ENCODE measurements around the gene GRIP1. TPM values are rescaled to one million over a fixed set of nuclear protein-coding genes. Genes with fewer than 3 reads are reported as not detected.

The GRIP1 gene
- polyA plus RNA-seq, 3 donors from 2014 or later, result 0.31 to 1.7 TPM; not detected in 1

DNA sequence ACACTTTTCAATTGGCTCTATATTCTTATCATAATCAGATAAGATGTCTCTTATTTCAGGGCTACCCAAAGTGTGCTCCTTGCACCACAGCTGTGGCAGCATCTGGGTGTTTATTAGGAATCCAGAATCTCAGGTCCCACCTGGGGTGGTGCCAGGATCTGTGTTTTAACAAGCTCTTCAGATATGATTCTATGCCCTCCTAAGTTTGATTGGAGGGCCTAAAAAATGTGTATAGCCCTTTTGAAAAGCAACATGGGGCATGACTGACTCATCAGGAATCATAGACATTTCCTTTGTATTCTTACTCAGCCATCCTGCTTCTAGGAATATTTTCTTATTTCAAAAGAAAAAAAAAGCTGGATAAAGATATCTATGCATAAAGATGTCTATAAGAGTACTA, 273.5 kb downstream of the GRIP1 start:
- DNase-seq, result no peak
- Mint-ChIP-seq H3K4me1 (no peaks in the 10 kb centered on the region), H3K4me3 (no peak overlapping the region), H3K27ac (no peak overlapping the region), H3K27me3 (ENCODE audit: low read depth in 3 of 3) (peaks cover 2 to 3% (median 3%) of the 10 kb centered on the region in 3 donors), H3K9me3 (no peaks in the 10 kb centered on the region), H3K36me3 (no peaks in the 10 kb centered on the region)

DNA sequence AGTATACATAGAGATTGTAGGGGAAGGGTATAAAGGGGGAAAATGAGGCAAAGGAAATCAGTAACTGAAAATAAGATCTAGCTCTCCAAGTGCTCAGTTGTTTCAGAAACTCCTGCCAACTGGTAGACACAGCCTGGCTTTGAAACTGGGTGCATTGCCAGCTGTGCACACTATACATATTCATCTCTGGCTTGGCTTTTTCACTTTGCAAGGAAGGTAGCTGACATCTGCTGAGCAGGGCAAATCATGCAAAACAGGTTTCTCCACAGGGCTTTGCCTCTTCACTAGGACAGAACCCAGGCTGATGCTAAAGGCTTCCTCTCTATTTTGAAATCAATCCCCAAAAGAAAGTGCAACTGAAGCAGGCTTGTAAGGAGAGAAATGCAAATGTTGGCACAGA, 275.1 kb downstream of the GRIP1 start:
- DNase-seq, result no peak
- Mint-ChIP-seq H3K36me3 (no peaks in the 10 kb centered on the region), H3K4me1 (no peaks in the 10 kb centered on the region), H3K27ac (no peak overlapping the region), H3K9me3 (no peaks in the 10 kb centered on the region), H3K4me3 (no peak overlapping the region), H3K27me3 (ENCODE audit: low read depth in 3 of 3) (peaks cover 0 to 3% (median 2%) of the 10 kb centered on the region in 3 donors)

DNA sequence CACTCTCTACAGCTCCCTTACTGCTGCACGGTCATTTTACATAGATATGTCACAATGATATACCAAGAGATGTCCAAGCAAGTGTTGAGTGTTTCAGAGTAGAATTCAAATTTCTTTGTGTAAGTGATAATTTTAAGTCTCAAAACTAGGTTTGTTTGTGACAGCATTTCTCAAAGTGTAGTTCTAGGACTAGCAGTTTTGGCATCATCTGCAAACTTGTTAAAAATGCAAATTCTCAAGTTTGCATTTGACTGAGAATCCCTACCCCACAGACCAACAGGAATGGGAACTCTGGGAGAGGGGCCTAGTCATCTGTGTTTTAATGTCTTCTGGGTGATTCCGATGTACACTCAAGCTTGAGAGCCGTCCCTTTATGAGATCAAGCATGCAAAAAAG, 279.0 kb downstream of the GRIP1 start:
- DNase-seq, result no peak
- Mint-ChIP-seq H3K27me3 (ENCODE audit: low read depth in 3 of 3) (peaks cover 0 to 8% (median 3%) of the 10 kb centered on the region in 3 donors), H3K27ac (no peak overlapping the region), H3K36me3 (no peaks in the 10 kb centered on the region), H3K4me1 (no peaks in the 10 kb centered on the region), H3K4me3 (no peak overlapping the region), H3K9me3 (no peaks in the 10 kb centered on the region)

DNA sequence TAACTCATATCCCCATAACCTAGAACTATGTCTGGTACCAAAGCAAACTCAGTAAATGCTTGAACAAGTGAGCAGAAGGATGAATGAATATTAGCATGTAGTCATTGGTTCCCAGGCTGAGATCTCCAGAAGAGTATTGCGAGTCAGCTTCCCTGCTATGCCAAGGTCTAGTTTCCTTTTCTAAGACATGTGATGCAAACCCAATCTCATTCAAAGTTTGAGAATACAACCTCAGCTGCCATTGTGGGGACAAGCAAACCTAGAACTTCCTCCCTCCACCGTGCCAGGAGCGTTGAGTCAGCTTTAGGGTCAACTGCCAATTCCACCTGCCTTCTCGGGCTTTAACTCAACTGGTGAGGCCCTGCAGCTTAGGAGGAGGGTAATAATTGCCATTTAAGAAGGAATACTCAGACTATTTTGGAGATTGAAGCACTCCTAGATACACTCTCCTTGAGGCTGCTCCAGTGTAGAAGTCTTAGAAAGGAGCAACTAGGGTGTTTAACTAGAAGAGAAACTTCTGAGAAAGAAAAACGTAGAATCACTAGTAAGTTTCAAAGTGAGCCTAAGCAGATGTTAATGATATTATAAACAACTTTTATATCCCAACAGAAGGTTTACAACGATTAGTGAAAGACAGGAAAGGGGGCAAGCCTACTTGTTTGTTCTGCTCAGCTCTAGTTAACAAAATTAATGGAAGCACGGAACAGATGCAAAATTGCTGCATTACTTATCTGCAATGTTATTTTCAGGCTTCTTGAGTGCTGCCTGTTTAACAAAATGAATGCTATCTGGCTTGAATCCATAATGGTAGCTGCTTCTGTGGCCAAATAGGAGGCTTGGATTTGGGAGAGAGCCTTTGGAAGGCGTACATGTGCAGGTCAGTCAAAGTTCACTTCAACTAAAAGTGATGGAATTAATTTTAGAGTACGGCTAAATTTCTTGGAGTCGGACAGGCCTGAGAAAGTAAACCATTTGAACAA, 279.7 kb downstream of the GRIP1 start:
- DNase-seq, result no peak
- H3K4me1 Mint-ChIP-seq, result no peaks in the 10 kb centered on the region
- H3K27ac Mint-ChIP-seq, result no peak overlapping the region
- no peak overlapping the region for H3K4me3 Mint-ChIP-seq
- H3K9me3 Mint-ChIP-seq, result no peaks in the 10 kb centered on the region
- H3K27me3 Mint-ChIP-seq (ENCODE audit: low read depth in 3 of 3), result peaks cover 0 to 8% (median 3%) of the 10 kb centered on the region in 3 donors
- no peaks in the 10 kb centered on the region for H3K36me3 Mint-ChIP-seq

DNA sequence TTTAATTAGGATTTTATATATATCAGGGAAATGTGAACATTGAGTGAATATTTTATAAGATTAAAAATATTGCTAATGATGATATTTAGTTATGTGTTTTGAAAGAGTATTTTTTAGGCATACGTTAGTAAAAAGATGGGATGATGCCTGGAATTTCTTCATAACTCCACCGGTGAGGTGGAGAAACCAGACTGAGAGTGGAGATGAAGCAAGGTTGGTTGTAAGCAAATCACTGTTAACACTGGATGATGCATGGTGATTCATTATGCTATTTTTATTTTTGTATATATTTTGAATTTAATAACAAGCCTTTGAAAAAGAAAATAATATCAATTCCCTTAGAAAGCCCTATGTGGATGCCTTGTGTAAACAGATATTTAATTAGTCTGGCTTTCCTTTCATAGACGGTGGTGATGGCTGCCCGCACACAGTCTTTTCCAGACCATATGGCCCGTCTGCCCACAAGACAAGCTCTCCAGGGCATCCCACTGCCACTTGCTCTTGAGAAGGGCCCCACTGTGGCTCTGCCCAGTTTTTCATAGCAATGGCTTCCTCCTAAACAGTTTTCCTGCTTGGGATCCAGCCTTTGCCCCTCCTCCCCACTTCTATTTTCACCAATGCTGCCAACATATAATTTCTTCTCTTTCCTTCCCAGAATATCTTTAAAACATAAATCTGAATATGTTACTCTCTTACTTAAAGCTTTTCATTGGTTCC, 281.1 kb downstream of the GRIP1 start:
- Mint-ChIP-seq H3K9me3 (no peaks in the 10 kb centered on the region), H3K36me3 (no peaks in the 10 kb centered on the region), H3K4me1 (no peaks in the 10 kb centered on the region), H3K27me3 (ENCODE audit: low read depth in 3 of 3) (peaks cover 0 to 8% (median 3%) of the 10 kb centered on the region in 3 donors), H3K27ac (no peak overlapping the region), H3K4me3 (no peak overlapping the region)
- DNase-seq, result no peak

DNA sequence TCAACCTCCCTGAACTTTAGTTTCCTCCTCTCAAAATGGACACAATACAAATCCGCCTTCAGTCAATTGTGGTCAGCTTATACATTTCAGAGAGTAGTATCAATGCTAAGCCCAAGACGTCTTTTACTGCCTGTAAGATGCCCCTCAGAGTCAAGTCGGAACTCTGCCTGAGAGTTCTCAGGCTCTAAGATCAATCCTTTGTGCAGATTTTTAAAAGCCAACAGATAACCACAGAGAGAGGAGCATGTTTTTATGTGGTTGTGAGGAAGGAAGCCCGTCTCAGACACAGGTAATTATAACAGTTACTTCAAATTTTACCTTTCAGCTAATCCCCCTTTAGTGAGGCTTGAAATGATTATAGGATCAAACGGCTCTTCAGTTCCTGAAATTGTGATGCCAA, 285.0 kb downstream of the GRIP1 start:
- Mint-ChIP-seq H3K27ac (no peak overlapping the region), H3K36me3 (no peaks in the 10 kb centered on the region), H3K27me3 (ENCODE audit: low read depth in 3 of 3) (peaks cover 0 to 5% (median 3%) of the 10 kb centered on the region in 3 donors), H3K4me3 (no peak overlapping the region), H3K9me3 (no peaks in the 10 kb centered on the region), H3K4me1 (no peaks in the 10 kb centered on the region)
- DNase-seq, result no peak

DNA sequence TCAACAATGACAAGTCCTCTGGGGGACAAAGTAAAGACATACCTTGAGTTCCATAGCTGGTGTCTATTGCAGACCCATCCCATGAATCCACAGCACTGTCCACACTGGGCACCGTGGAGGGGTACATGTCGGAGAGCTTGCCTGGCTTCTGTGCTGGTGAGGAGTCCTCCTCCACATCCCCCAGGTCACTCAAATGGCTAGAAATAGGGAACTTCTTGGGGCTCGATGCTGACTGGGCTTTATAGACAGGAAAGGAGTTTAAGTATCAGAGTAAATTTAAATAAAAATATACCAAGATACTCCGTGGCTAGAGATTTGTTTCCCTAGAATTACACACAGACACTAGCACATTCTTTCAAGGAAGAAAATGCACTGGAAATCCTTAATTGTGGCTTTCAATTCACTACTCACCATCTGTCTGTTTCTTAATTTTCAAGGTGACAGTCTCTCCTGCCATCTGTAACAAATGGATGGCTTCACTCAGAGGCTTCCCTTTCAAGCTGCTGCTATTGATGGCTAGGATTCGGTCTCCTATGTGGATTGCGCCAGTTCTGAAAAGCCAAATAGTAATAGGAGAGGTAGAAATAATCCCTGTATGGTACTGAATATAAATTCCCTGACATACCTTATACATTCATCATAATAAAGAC, 286.5 kb downstream of the GRIP1 start:
- Mint-ChIP-seq H3K27me3 (ENCODE audit: low read depth in 3 of 3) (peaks cover 0 to 8% (median 2%) of the 10 kb centered on the region in 3 donors), H3K9me3 (no peaks in the 10 kb centered on the region), H3K36me3 (no peaks in the 10 kb centered on the region), H3K4me3 (no peak overlapping the region), H3K27ac (no peak overlapping the region), H3K4me1 (no peaks in the 10 kb centered on the region)
- no peak for DNase-seq

DNA sequence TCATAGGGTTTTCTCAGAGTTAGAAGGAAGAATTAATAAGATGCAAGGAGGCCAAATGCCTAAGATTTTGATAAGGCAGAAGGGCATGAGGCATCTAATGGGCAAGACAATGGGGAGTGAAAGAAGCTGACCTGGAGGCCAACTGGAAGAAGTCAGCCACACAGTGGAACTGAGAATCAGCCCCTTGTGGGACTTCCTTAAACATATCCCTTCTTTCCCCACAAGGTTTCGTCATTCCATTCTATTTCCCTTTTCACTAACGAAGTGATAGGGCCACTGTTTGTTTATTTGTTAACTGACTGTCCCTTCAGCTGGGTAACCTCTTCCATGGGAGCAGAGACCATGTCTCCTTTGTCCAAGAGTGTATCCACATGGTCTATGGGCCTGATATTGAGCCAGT, 290.4 kb downstream of the GRIP1 start:
- no peaks in the 10 kb centered on the region for H3K9me3 Mint-ChIP-seq
- no peak overlapping the region for H3K4me3 Mint-ChIP-seq
- DNase-seq, result no peak
- H3K27ac Mint-ChIP-seq, result no peak overlapping the region
- H3K4me1 Mint-ChIP-seq, result no peaks in the 10 kb centered on the region
- H3K27me3 Mint-ChIP-seq (ENCODE audit: low read depth in 3 of 3), result peaks cover 0 to 3% (median 2%) of the 10 kb centered on the region in 3 donors
- peaks cover 0 to 4% (median 4%) of the 10 kb centered on the region in 3 donors for H3K36me3 Mint-ChIP-seq

DNA sequence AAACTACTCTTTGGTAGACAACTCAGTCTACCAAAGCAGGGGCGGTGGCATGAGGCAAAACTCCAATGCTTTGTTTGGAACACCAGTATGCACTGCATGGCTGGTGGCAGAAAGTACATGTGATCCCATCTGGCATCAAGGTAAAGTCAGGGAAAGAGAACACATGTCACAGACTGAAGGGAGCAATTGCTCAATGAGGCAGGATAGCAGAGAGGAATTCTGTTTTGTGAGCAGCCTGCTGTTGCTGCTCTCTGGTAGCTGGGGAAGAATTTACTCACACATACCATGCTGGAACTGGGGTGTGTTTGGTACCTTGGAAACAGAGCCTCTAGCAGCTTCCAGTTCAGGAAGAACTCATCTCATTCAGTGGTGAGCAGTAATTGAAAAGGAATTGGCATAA, 291.8 kb downstream of the GRIP1 start:
- DNase-seq, result no peak
- Mint-ChIP-seq H3K9me3 (no peaks in the 10 kb centered on the region), H3K27me3 (ENCODE audit: low read depth in 3 of 3) (peaks cover 2 to 3% (median 2%) of the 10 kb centered on the region in 3 donors), H3K4me3 (no peak overlapping the region), H3K27ac (no peak overlapping the region), H3K36me3 (peaks cover 0 to 4% (median 4%) of the 10 kb centered on the region in 3 donors), H3K4me1 (no peaks in the 10 kb centered on the region)

DNA sequence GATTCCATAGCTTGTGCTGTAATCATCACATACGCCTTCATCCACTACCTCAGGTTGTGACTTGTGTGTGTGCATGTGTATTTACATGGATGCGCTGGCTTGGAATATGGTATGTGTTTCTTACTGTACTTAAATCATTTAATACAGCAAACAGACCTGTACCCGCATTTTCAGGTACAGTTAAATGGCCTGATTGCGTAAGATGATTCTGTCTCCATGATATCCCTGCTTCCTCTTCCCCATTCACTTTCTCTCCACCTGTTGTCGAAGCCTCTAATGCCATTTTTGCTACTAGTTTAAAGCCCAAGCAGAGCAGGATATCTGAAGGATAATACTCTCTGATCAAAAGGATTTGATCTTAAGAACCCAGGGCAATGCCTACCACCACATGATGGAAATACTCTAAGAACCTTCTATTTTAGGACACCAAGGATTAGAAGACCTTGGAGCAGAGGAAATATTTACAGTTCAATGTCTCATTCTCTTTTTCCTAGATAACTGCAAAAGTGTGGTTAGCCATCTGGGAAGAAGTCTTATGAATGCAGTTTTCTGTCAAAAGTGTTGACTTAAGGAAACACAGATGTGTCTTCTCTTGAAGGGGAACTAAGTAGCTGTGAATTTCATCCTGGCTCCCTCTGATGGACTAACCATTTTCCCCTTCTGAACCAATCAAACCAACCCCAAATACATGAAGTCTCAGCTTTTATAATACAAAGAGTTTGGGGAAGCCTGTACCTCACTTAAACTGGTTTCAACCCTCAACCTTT, 297.9 kb downstream of the GRIP1 start:
- no peak overlapping the region for H3K4me3 Mint-ChIP-seq
- no peaks in the 10 kb centered on the region for H3K9me3 Mint-ChIP-seq
- H3K27me3 Mint-ChIP-seq (ENCODE audit: low read depth in 3 of 3), result peaks cover 0 to 3% (median 0%) of the 10 kb centered on the region in 3 donors
- DNase-seq, result no peak
- H3K36me3 Mint-ChIP-seq, result peaks cover 0 to 10% (median 4%) of the 10 kb centered on the region in 3 donors
- H3K27ac Mint-ChIP-seq, result no peak overlapping the region
- no peaks in the 10 kb centered on the region for H3K4me1 Mint-ChIP-seq

DNA sequence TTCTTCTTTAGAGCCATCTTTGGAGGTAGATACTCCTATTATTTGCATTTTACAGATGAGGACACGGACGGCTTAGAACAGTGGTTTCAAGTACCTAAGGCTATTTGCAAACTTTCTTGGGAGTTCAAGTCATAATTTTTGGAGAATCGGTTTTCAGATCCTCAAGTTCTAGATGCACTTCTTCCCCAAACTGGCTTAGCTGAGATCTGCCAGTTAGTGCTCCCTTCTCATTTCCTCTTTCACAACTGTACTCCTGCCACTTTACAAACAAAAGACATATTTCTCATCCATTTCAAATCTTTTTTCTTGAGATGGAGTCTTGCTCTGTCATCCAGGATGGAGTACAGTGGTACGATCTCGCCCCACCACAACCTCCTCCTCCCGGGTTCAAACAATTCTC, 299.3 kb downstream of the GRIP1 start:
- Mint-ChIP-seq H3K36me3 (peaks cover 0 to 9% (median 3%) of the 10 kb centered on the region in 3 donors), H3K27ac (no peak overlapping the region), H3K27me3 (ENCODE audit: low read depth in 3 of 3) (peaks cover 0 to 3% (median 0%) of the 10 kb centered on the region in 3 donors), H3K4me3 (no peak overlapping the region), H3K4me1 (no peaks in the 10 kb centered on the region), H3K9me3 (no peaks in the 10 kb centered on the region)
- DNase-seq, result no peak

DNA sequence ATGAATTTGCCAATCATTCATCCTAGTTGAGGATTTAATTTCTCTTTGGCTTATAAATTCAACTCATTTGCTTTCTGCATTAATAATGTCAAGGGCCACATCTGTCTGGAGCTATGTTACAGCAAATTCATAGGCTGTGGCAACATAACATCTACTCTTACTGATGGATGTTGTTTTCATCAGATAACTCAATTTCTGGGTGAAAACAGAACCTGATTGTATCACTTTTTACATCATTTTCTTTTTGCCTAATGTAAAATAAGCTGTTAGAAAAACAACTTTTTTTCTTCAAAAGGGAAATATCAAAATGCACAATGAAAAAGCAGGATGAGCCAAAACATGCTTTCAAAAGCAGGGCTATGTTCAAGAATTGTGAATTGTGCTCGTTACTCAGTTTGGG, 303.3 kb downstream of the GRIP1 start:
- no peak overlapping the region for H3K4me3 Mint-ChIP-seq
- no peaks in the 10 kb centered on the region for H3K27me3 Mint-ChIP-seq (ENCODE audit: low read depth in 3 of 3)
- H3K4me1 Mint-ChIP-seq, result no peaks in the 10 kb centered on the region
- H3K27ac Mint-ChIP-seq, result no peak overlapping the region
- DNase-seq, result no peak
- H3K36me3 Mint-ChIP-seq, result peaks cover 0 to 12% (median 0%) of the 10 kb centered on the region in 3 donors
- H3K9me3 Mint-ChIP-seq, result no peaks in the 10 kb centered on the region

DNA sequence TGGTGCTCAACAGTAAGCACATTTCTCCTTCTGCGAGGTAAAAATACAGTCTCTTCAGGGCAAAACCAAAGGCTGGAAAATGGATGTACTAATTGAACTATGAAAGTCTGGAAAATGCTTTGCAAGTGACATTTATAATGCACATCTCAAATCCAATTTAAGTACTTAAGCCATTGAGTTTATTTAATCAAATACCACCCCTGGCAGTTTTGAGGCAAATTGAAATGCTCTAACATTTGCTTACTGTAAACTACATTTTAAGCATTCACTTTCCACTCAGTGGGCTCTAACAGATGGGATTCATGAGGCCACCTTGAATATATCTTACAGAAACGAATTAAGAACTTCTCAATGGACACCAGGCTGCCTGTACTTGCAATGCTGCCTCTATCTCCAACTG, 306.9 kb downstream of the GRIP1 start:
- Mint-ChIP-seq H3K27ac (no peak overlapping the region), H3K4me3 (no peak overlapping the region), H3K36me3 (peaks cover 0 to 22% (median 0%) of the 10 kb centered on the region in 3 donors), H3K9me3 (no peaks in the 10 kb centered on the region), H3K4me1 (no peaks in the 10 kb centered on the region), H3K27me3 (ENCODE audit: low read depth in 3 of 3) (no peaks in the 10 kb centered on the region)
- no peak for DNase-seq

Data from immature natural killer cell (primary cell).